Loucy (cell line): ENCODE results near the gene NID1.
"Not testable (repeated sequence)": the region's sequence is repeated elsewhere in the genome, so short reads cannot be mapped to it uniquely, and the experiment has no call there.

Experiments
- H2AFZ ChIP-seq: fragments of 200-600 bp; sonication (generic); 2 replicates; pipeline ENCODE4 v1.6.0; 2016; ENCODE audit warnings: antibody characterized with exemption, mild to moderate bottlenecking, low read length, moderate library complexity
- H3F3A ChIP-seq: fragments of 200-600 bp; 2 replicates; pipeline ENCODE4 v1.6.0; 2016; ENCODE audit warnings: antibody characterized with exemption, low read depth, mild to moderate bottlenecking
- H3K27me3 ChIP-seq: fragments of 200-600 bp; sonication (generic); 2 replicates; pipeline ENCODE4 v1.6.1; 2014; ENCODE audit warnings: low read length, mild to moderate bottlenecking; ENCODE audit not compliant: insufficient read depth, poor library complexity, severe bottlenecking
- H3K36me3 ChIP-seq: fragments of 200-600 bp; sonication (generic); 2 replicates; pipeline ENCODE4 v1.6.1; 2016; ENCODE audit warnings: low read length; ENCODE audit not compliant: insufficient read depth
- H3K4me1 ChIP-seq: fragments of 200-600 bp; sonication (generic); 2 replicates; pipeline ENCODE4 v1.5.1; 2014; ENCODE audit warnings: low read length, mild to moderate bottlenecking; ENCODE audit not compliant: insufficient read depth, poor library complexity, severe bottlenecking
- H3K4me2 ChIP-seq: fragments of 200-600 bp; sonication (generic); 2 replicates; pipeline ENCODE4 v1.6.0; 2014; ENCODE audit warnings: antibody characterized with exemption, low read length, low read depth, mild to moderate bottlenecking; ENCODE audit not compliant: poor library complexity, severe bottlenecking
- H3K4me3 ChIP-seq: fragments of 200-600 bp; sonication (generic); 2 replicates; pipeline ENCODE4 v1.5.1; 2014; ENCODE audit warnings: low read length, mild to moderate bottlenecking, mixed read lengths; ENCODE audit not compliant: poor library complexity, severe bottlenecking
- H3K79me2 ChIP-seq: fragments of 200-600 bp; sonication (generic); 2 replicates; pipeline ENCODE4 v1.6.1; 2014; ENCODE audit warnings: low read length; ENCODE audit not compliant: insufficient read depth
- H3K9ac ChIP-seq: fragments of 200-600 bp; sonication (generic); 2 replicates; pipeline ENCODE4 v1.6.0; 2014; ENCODE audit warnings: mild to moderate bottlenecking, low read depth, low read length, moderate library complexity; ENCODE audit not compliant: poor library complexity, severe bottlenecking
- H3K9me2 ChIP-seq: fragments of 200-600 bp; sonication (generic); replicated peaks from 2 replicates; pipeline ENCODE4 v1.6.1; 2016; ENCODE audit warnings: low read depth, low read length, mixed read lengths
- H3K9me3 ChIP-seq: fragments of 200-600 bp; sonication (generic); 2 replicates; pipeline ENCODE4 v1.6.1; 2014; ENCODE audit warnings: mild to moderate bottlenecking, antibody characterized with exemption, low read length, low read depth; ENCODE audit not compliant: insufficient read depth
- H4K20me1 ChIP-seq: fragments of 200-600 bp; sonication (generic); 2 replicates; pipeline ENCODE4 v1.6.0; 2014; ENCODE audit warnings: antibody characterized with exemption, low read length, mild to moderate bottlenecking; ENCODE audit not compliant: insufficient read depth, poor library complexity, severe bottlenecking
- CTCF ChIP-seq: fragments of 200-600 bp; sonication (generic); conservative IDR thresholded peaks from 2 replicates; pipeline ENCODE4 v1.5.1; 2014; ENCODE audit warnings: mild to moderate bottlenecking, antibody characterized with exemption, low read length
- EZH2phosphoT487 ChIP-seq: fragments of 200-600 bp; IDR thresholded peaks from 2 replicates; pipeline ENCODE4 v1.6.1; 2018; ENCODE audit warnings: antibody characterized with exemption, mild to moderate bottlenecking, moderate library complexity, borderline replicate concordance

NID1 gene

GRCh38 chr1:236081546-236082227, 16.8 kb upstream of the NID1 start:
- Histone ChIP-seq H3K4me3 (no peak overlapping the region), H4K20me1 (no peaks in the 10 kb centered on the region), H3K9me3 (no peaks in the 10 kb centered on the region), H3K79me2 (no peaks in the 10 kb centered on the region), H3K27me3 (no peaks in the 10 kb centered on the region), H3K9me2 (no peaks in the 10 kb centered on the region), H3K36me3 (no peaks in the 10 kb centered on the region), H3K9ac (no peak overlapping the region), H3K4me2 (no peak overlapping the region), H2AFZ (no peak overlapping the region), H3F3A (no peaks in the 10 kb centered on the region), H3K4me1 (no peaks in the 10 kb centered on the region)
- TF ChIP-seq CTCF, result no peak
- TF ChIP-seq EZH2phosphoT487, result no peak

- Histone ChIP-seq H3K4me1 (no peaks in the 10 kb centered on the region), H3K79me2 (no peaks in the 10 kb centered on the region), H2AFZ (no peak overlapping the region), H3K4me2 (no peak overlapping the region), H3K9me2 (no peaks in the 10 kb centered on the region), H3K27me3 (no peaks in the 10 kb centered on the region), H4K20me1 (no peaks in the 10 kb centered on the region), H3K4me3 (no peak overlapping the region), H3K9me3 (no peaks in the 10 kb centered on the region), H3K9ac (no peak overlapping the region), H3K36me3 (no peaks in the 10 kb centered on the region), H3F3A (no peaks in the 10 kb centered on the region)
- no peak for TF ChIP-seq EZH2phosphoT487
- no peak for TF ChIP-seq CTCF
These were observed 14.8 kb upstream of the NID1 start for GRCh38 chr1:236079703-236080102.

GRCh38 chr1:236078993-236079392, 14.1 kb upstream of the NID1 start:
- no peak overlapping the region for H2AFZ ChIP-seq
- H3K27me3 ChIP-seq, result no peaks in the 10 kb centered on the region
- no peak overlapping the region for H3K9ac ChIP-seq
- no peak for TF ChIP-seq EZH2phosphoT487
- no peak for TF ChIP-seq CTCF
- no peaks in the 10 kb centered on the region for H3K9me3 ChIP-seq
- H3F3A ChIP-seq, result no peaks in the 10 kb centered on the region
- H3K4me1 ChIP-seq, result no peaks in the 10 kb centered on the region
- no peaks in the 10 kb centered on the region for H3K36me3 ChIP-seq
- H3K79me2 ChIP-seq, result no peaks in the 10 kb centered on the region
- H3K9me2 ChIP-seq, result no peaks in the 10 kb centered on the region
- no peaks in the 10 kb centered on the region for H4K20me1 ChIP-seq
- H3K4me3 ChIP-seq, result no peak overlapping the region
- no peak overlapping the region for H3K4me2 ChIP-seq

GRCh38 chr1:236078077-236078476, 13.2 kb upstream of the NID1 start:
- H3K9me3 ChIP-seq, H3K27me3 ChIP-seq, H3K79me2 ChIP-seq, H4K20me1 ChIP-seq, H3K36me3 ChIP-seq, H2AFZ ChIP-seq, H3F3A ChIP-seq, H3K9ac ChIP-seq, H3K4me2 ChIP-seq, H3K4me3 ChIP-seq, H3K4me1 ChIP-seq, H3K9me2 ChIP-seq: not testable (repeated sequence)
